Measurements from ENCODE around the gene GPD1L.

DNA sequence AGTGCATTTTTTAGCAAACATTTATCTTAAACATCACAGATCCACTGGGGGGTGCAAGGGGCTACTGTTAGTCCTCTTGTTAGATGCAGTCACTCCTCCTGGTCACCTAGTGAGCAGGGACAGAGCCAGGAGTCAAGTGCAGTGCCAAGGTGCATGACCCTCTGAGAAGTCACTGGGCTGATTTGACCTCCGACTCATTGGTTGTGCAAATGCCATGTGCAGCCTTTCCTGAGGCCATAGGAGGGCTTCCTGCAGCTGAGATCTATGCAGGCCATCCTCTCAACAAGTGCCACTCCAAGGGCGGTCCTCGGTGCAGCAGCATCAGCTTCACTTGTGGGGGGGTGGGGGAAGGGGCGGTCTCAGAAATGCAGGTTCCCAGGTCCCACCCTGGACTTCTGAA, 60.2 kb downstream of the GPD1L start:
- TF ChIP-seq CSRNP3 (CRISPR knock-in tag; IDR thresholded peaks at IDR 0.05) (no peak), ZFP3 (CRISPR knock-in tag; IDR thresholded peaks at IDR 0.05) (no peak), GLIS3 (CRISPR knock-in tag; IDR thresholded peaks at IDR 0.05) (no peak), BACH2 (CRISPR knock-in tag; IDR thresholded peaks at IDR 0.05; ENCODE audit: borderline replicate concordance) (no peak)

Measured in SK-N-SH treated with all-trans-retinoic acid at 6 μM for 48 hours (cell line).